ENCODE results near the gene SYT2. TPM values are rescaled to one million over a fixed set of nuclear protein-coding genes. Genes with fewer than 3 reads are reported as not detected.

SYT2 gene
- total and polyA plus RNA-seq, 8 donors = under 0.01 to 0.03 (median 0.03) TPM; not detected in 4

DNA sequence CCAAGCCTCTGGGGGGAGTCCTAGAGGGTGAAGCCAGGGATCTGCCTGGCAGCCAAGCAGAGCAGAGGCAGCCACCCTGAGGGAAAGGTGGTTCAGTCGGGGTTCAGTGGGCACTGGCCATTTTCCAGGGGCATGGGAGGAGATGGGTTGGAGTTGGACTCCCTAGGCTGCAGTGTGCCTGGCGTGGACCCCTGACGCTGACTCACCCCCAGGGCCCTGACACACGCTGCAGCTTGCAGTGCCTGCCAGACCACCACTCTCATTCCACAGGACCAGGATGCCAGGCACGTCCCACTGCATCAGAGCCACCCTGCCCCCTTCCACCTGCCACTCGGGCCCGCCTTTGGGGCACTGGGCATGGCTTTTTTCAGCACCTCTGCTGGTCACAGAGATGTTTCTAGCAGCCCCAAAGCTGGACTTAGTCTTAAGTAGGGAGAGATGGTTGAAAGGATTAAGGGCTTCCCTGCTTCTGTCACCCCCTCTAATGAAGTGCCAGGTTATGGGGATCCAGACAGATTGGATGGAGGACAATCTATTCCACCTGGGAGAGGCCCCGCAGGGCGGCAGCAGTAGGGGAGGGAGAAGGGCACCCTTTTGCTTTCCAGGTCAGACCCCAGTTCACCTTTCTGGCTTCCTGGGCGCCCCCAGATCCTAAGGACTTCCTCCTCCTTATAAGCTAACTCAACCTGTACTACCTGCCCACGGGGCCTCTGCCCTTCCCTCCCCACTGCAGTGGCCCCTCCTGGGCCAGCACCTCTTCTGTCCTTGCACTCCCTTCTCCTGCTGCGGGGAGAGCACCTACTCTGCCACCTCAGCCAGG lies 1.6 kb downstream of the SYT2 start:
- FAIRE-seq (no peak), DNase-seq (no peak), ATAC-seq (no peak)
- no peaks in the 10 kb centered on the region for H3K36me3 ChIP-seq
- TF ChIP-seq, protein P1, sequence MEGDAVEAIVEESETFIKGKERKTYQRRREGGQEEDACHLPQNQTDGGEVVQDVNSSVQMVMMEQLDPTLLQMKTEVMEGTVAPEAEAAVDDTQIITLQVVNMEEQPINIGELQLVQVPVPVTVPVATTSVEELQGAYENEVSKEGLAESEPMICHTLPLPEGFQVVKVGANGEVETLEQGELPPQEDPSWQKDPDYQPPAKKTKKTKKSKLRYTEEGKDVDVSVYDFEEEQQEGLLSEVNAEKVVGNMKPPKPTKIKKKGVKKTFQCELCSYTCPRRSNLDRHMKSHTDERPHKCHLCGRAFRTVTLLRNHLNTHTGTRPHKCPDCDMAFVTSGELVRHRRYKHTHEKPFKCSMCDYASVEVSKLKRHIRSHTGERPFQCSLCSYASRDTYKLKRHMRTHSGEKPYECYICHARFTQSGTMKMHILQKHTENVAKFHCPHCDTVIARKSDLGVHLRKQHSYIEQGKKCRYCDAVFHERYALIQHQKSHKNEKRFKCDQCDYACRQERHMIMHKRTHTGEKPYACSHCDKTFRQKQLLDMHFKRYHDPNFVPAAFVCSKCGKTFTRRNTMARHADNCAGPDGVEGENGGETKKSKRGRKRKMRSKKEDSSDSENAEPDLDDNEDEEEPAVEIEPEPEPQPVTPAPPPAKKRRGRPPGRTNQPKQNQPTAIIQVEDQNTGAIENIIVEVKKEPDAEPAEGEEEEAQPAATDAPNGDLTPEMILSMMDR (IDR thresholded peaks at IDR 0.05) = no peak
- intact Hi-C loops (cut with DNase I) = no loop called here
- H3K27ac ChIP-seq = no peak overlapping the region
- H3K9me3 ChIP-seq = no peaks in the 10 kb centered on the region
- peaks cover 0 to 12% (median 5%) of the 10 kb centered on the region in 3 donors for H3K4me1 ChIP-seq
- peaks cover 0 to 15% (median 2%) of the 10 kb centered on the region in 4 donors for H3K27me3 ChIP-seq
- H3K4me3 ChIP-seq = no peak overlapping the region
- WGBS, 2 donors = 58 to 61% methylated on average over 12 of the region's 12 CpGs

DNA sequence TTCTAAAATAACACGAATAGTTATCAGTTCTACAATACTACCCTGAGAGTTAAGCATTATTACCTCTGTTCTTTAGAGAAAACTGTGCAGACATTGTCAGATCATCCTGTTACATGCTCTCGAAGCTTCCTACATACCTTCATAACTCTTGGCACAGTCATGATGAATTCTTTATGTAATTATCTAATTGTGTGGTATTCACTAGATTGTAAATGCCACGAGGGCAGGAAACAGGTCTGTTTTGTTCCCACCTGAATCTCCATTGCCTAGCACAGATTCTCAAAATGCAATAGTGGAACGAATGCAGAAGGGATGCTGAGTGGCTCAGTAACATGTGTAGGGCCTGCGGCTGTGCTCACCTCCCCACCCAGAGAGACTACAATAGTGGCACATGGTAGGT lies 3.4 kb downstream of the SYT2 start:
- FAIRE-seq = no peak
- WGBS, 2 donors = 62 to 69% methylated on average over 5 of the region's 5 CpGs

DNA sequence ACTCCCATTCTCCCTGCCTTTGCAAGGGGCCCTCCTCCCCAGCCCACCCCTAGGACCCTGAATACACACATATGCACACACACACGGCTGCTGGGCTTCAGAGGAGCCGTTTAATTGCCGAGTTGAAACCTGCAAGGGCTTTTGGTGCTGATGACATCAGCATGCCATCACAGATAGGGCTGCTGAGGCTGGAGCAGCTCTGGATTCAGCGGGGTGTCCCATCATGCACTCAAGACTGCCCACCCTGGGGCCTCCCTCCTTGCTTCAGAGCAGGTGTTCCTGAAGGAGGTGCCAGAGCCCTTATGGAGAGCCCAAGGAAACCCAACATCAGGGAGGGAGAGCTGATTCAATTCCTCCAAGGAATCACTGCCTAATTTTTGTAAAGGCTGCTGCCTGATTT lies 5.7 kb downstream of the SYT2 start:
- 46 to 50% methylated on average over 4 of the region's 4 CpGs for WGBS, 2 donors
- TF ChIP-seq, protein P1 (IDR thresholded peaks at IDR 0.05) = no peak
- no peaks in the 10 kb centered on the region for H3K36me3 ChIP-seq
- intact Hi-C loops (cut with DNase I) = no loop called here
- no peaks in the 10 kb centered on the region for H3K9me3 ChIP-seq
- no peak overlapping the region for H3K27ac ChIP-seq
- peaks cover 0 to 3% (median 0%) of the 10 kb centered on the region in 3 donors for H3K4me1 ChIP-seq
- H3K27me3 ChIP-seq = peaks cover 0 to 14% (median 2%) of the 10 kb centered on the region in 4 donors
- no peak overlapping the region for H3K4me3 ChIP-seq
- DNase-seq (no peak), FAIRE-seq (no peak), ATAC-seq (no peak)

More for the DNA sequence above, 3.4 kb downstream of the SYT2 start:
- Histone ChIP-seq H3K36me3 (no peaks in the 10 kb centered on the region), H3K4me1 (peaks cover 0 to 12% (median 5%) of the 10 kb centered on the region in 3 donors), H3K27me3 (peaks cover 0 to 15% (median 2%) of the 10 kb centered on the region in 4 donors), H3K27ac (no peak overlapping the region), H3K9me3 (no peaks in the 10 kb centered on the region), H3K4me3 (no peak overlapping the region)
- DNase-seq (no peak), ATAC-seq (no peak)
- intact Hi-C loops (cut with DNase I) = no loop called here
- TF ChIP-seq, protein P1 (IDR thresholded peaks at IDR 0.05) = no peak

DNA sequence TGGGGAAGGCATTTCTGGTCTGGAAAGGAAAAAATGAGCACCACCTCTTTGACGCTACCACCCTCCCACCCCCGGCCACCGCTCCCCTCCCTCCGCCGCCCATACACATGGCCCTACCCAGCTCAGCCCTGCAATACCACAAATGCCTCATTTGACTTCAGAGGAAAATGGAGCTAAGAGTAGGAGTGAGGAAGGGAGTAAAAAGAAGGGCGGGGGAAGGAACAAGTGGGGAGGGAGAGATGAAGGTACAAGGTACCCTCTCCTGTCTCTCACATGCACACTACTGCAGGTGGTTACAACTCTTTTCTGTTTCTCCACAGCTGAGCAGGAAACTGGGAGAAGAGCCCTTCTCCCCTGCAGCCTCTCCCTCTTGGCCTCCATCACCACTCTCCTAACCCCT lies 7.1 kb downstream of the SYT2 start:
- H3K9me3 ChIP-seq = no peaks in the 10 kb centered on the region
- no peaks in the 10 kb centered on the region for H3K36me3 ChIP-seq
- DNase-seq = no peak
- 65 to 66% methylated on average over 6 of the region's 6 CpGs for WGBS, 2 donors
- TF ChIP-seq, protein P1 (IDR thresholded peaks at IDR 0.05) = no peak
- ATAC-seq = no peak
- H3K27ac ChIP-seq = no peak overlapping the region
- intact Hi-C loops (cut with DNase I) = no loop called here
- H3K4me3 ChIP-seq = no peak overlapping the region
- no peak for FAIRE-seq
- H3K4me1 ChIP-seq = no peaks in the 10 kb centered on the region
- H3K27me3 ChIP-seq = peaks cover 0 to under 1% (median 0%) of the 10 kb centered on the region in 4 donors

DNA sequence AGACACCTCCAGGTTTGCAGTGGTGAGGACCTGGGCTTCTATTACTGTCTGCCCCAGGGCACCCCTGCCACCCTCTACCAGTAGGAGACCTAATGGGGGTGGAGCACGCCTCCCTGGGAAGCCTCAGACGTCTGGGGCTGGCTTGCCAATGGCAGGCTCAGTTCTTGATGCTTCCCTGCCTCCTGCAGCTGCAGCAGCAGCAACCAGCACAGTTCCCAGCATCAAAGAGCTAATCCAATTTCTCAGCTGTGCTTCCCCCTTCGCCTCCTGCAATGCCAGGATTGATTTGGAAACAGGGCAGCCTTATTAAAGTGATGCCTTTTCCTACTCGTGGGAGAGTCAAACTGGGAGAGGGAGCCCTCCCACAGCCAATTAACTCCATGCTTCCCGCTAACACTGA lies 8.2 kb downstream of the SYT2 start:
- Histone ChIP-seq H3K4me3 (no peak overlapping the region), H3K27me3 (no peaks in the 10 kb centered on the region), H3K9me3 (no peaks in the 10 kb centered on the region), H3K4me1 (no peaks in the 10 kb centered on the region), H3K36me3 (no peaks in the 10 kb centered on the region), H3K27ac (no peak overlapping the region)
- FAIRE-seq = no peak
- 66 to 68% methylated on average over 5 of the region's 5 CpGs for WGBS, 2 donors
- intact Hi-C loops (cut with DNase I) = no loop called here
- TF ChIP-seq, protein P1 (IDR thresholded peaks at IDR 0.05) = no peak
- no peak for DNase-seq
- no peak for ATAC-seq
